Testis (tissue), 2 donors: ENCODE measurements around the gene PRMT7.

Experiments
- CTCF ChIP-seq, 3 experiments: fragments of 450-650 bp in 2 of 3; fragments of 200-600 bp in 1 of 3; sonication (generic) in 1 of 3; IDR thresholded peaks; one replicate each; pipeline ENCODE4 v1.5.1; 2016 to 2019; ENCODE audit warnings: antibody characterized with exemption in 3 of 3, mild to moderate bottlenecking in 2 of 3, moderate library complexity in 1 of 3
- POLR2A ChIP-seq: fragments of 450-650 bp; IDR thresholded peaks from one replicate; pipeline ENCODE4 v1.6.1; 2017; ENCODE audit warnings: antibody characterized with exemption, mild to moderate bottlenecking, moderate library complexity

DNA sequence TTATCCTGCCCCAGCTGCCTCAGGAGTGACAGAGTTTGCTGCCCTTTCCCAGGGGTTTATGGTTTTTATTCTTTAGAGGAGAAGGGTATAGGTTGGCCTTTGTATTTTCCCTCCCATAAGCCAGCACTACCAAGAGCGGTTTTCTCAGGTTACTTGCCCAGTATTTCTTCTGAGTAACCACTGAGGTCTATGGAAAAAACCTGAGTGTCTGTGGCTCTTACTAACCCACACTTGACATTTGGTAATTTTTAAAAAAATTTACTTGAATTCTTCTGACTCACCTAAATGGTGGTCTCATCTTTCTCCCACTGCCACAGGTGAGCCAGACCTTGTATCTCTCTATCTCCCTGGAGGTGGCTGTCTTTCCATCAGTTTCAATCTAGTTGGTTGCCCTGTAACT lies 40.5 kb upstream of the PRMT7 start:
- TF ChIP-seq CTCF (IDR thresholded peaks at IDR 0.05), result no peak
- TF ChIP-seq POLR2A, result no peak
